ENCODE data around the gene SIGLEC8. TPM values are rescaled to one million over a fixed set of nuclear protein-coding genes. Genes with fewer than 3 reads are reported as not detected.

SIGLEC8 gene
- total RNA-seq, 2 donors from 2014 or later = 0.32 to 0.94 TPM

- Histone ChIP-seq H3K9me3 (no peaks in the 10 kb centered on the region), H3K36me3 (no peaks in the 10 kb centered on the region), H3K27ac (no peak overlapping the region), H3K9ac (ENCODE audit: low read depth in 2 of 2, low read length in 2 of 2) (no peak overlapping the region), H3K4me1 (no peaks in the 10 kb centered on the region), H3K4me3 (no peak overlapping the region), H3K27me3 (no peaks in the 10 kb centered on the region)
- DNase-seq = no peak
- TF ChIP-seq CTCF (IDR thresholded peaks at IDR 0.05) = no peak
- intact Hi-C loops (cut with DNase I) = no loop called here
These were observed 32.4 kb upstream of the SIGLEC8 start for GRCh38 chr19:51490676-51491075.

GRCh38 chr19:51489113-51489512 lies 30.9 kb upstream of the SIGLEC8 start:
- Histone ChIP-seq H3K4me1 (no peaks in the 10 kb centered on the region), H3K9ac (ENCODE audit: low read depth in 2 of 2, low read length in 2 of 2) (no peak overlapping the region), H3K27ac (no peak overlapping the region), H3K36me3 (no peaks in the 10 kb centered on the region), H3K27me3 (no peaks in the 10 kb centered on the region), H3K4me3 (no peak overlapping the region), H3K9me3 (no peaks in the 10 kb centered on the region)
- no peak for DNase-seq
- intact Hi-C loops (cut with DNase I) = no loop called here
- no peak for TF ChIP-seq CTCF (IDR thresholded peaks at IDR 0.05)

- no peak overlapping the region for H3K27ac ChIP-seq
- no peaks in the 10 kb centered on the region for H3K4me1 ChIP-seq
- H3K27me3 ChIP-seq = no peaks in the 10 kb centered on the region
- intact Hi-C loops (cut with DNase I) = no loop called here
- H3K4me3 ChIP-seq = no peak overlapping the region
- no peak overlapping the region for H3K9ac ChIP-seq (ENCODE audit: low read depth in 2 of 2, low read length in 2 of 2)
- no peaks in the 10 kb centered on the region for H3K36me3 ChIP-seq
- no peak for TF ChIP-seq CTCF (IDR thresholded peaks at IDR 0.05)
- no peak for DNase-seq
- no peaks in the 10 kb centered on the region for H3K9me3 ChIP-seq
These were observed 30.2 kb upstream of the SIGLEC8 start for GRCh38 chr19:51488491-51488890.

DNA sequence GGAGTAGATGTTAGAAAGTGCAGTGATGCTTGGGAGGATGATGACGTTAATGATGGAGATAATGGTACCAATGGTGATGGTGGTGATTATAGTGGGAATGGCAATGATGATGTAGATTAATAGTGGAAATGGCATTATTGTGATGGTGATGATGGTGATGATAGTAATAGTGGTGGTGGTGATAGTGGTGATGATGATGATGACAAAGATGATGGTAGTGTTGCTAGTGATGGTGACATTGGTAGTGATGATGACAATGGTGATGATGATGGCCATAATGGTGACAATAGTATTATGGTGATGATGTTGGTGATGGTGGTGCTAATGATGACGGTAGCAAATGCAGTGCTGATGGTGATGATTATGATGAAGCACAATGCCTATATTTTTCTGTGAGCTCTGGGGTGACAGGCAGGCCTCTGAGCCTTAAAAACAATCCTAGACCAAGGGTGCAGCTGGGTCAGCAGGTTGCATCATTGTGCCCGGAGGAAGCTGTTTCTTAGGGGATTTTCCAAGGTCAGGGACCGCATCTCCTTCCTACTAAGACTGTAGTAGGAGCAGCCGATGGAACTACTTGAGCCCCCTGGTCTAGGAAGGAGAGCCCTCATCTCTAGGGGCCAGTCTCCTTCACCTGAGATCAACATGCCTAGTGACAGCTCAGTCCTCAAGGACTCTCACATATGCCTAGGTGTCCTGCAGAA lies 27.9 kb upstream of the SIGLEC8 start:
- no peak for TF ChIP-seq CTCF (IDR thresholded peaks at IDR 0.05)
- Histone ChIP-seq H3K9ac (ENCODE audit: low read depth in 2 of 2, low read length in 2 of 2) (no peak overlapping the region), H3K27me3 (no peaks in the 10 kb centered on the region), H3K4me1 (no peaks in the 10 kb centered on the region), H3K27ac (no peak overlapping the region), H3K9me3 (no peaks in the 10 kb centered on the region), H3K4me3 (no peak overlapping the region), H3K36me3 (no peaks in the 10 kb centered on the region)
- no peak for DNase-seq
- intact Hi-C loops (cut with DNase I) = no loop called here

DNA sequence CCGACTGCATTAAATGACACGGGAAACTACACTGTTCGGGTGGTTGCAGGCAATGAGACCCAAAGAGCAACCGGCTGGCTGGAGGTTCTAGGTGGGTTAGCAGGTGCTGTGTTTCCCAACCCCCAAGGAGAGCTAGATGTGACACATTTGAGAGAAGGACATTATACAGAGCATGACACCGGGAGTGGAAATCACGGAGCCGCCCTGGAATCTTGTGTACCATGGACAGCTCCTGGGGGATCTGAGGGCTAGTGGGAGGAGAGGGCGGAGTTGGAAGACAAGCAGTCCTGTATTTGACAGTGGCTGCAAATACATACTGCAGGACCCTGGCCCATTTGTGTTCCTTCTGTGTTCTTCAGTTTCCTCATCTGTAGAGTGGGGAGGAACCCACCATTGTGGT lies 22.3 kb upstream of the SIGLEC8 start:
- no peak for TF ChIP-seq CTCF (IDR thresholded peaks at IDR 0.05)
- Histone ChIP-seq H3K27me3 (no peaks in the 10 kb centered on the region), H3K4me1 (no peaks in the 10 kb centered on the region), H3K36me3 (no peaks in the 10 kb centered on the region), H3K27ac (no peak overlapping the region), H3K9ac (ENCODE audit: low read depth in 2 of 2, low read length in 2 of 2) (no peak overlapping the region), H3K9me3 (no peaks in the 10 kb centered on the region), H3K4me3 (no peak overlapping the region)
- DNase-seq = no peak
- intact Hi-C loops (cut with DNase I) = no loop called here

Data from colonic mucosa (tissue), 4 donors.